ENCODE measurements around the gene TMEM61.
"Not testable (repeated sequence)": the region's sequence is repeated elsewhere in the genome, so short reads cannot be mapped to it uniquely, and the experiment has no call there.

Gene TMEM61

GRCh38 chr1:55015731-55016620 is 35.5 kb downstream of the TMEM61 start:
- TF ChIP-seq CTCF (IDR thresholded peaks at IDR 0.05; ENCODE audit: insufficient read depth, low read depth, low read length, missing control alignments), result no peak
- DNase-seq (ENCODE audit: low read depth), result no peak
- no peak overlapping the region for H3K4me3 ChIP-seq (ENCODE audit: low read length)

- H3K4me3 ChIP-seq (ENCODE audit: low read length), result no peak overlapping the region
- no peak for DNase-seq (ENCODE audit: low read depth)
- no peak for TF ChIP-seq CTCF (IDR thresholded peaks at IDR 0.05; ENCODE audit: insufficient read depth, low read depth, low read length, missing control alignments)
These were observed 38.0 kb downstream of the TMEM61 start for GRCh38 chr1:55018395-55018794.

- peak; percentile 93 for TF ChIP-seq CTCF (IDR thresholded peaks at IDR 0.05; ENCODE audit: insufficient read depth, low read depth, low read length, missing control alignments)
- peak; percentile 93 for DNase-seq (ENCODE audit: low read depth)
- no peak overlapping the region for H3K4me3 ChIP-seq (ENCODE audit: low read length)
These were observed 41.6 kb downstream of the TMEM61 start for GRCh38 chr1:55021942-55022546.

- not testable (repeated sequence) for H3K4me3 ChIP-seq (ENCODE audit: low read length); DNase-seq (ENCODE audit: low read depth)
These were observed 43.7 kb downstream of the TMEM61 start for GRCh38 chr1:55024163-55024562.

- H3K4me3 ChIP-seq (ENCODE audit: low read length); DNase-seq (ENCODE audit: low read depth): not testable (repeated sequence)
These were observed 46.3 kb downstream of the TMEM61 start for GRCh38 chr1:55026682-55027081.

GRCh38 chr1:55031098-55031497 is 50.7 kb downstream of the TMEM61 start:
- not testable (repeated sequence) for DNase-seq (ENCODE audit: low read depth); H3K4me3 ChIP-seq (ENCODE audit: low read length)

- no peak for TF ChIP-seq CTCF (IDR thresholded peaks at IDR 0.05; ENCODE audit: insufficient read depth, low read depth, low read length, missing control alignments)
- no peak overlapping the region for H3K4me3 ChIP-seq (ENCODE audit: low read length)
- DNase-seq (ENCODE audit: low read depth), result no peak
These were observed 52.8 kb downstream of the TMEM61 start for GRCh38 chr1:55033265-55033614.

GRCh38 chr1:55034476-55035133 is 54.2 kb downstream of the TMEM61 start:
- no peak overlapping the region for H3K4me3 ChIP-seq (ENCODE audit: low read length)
- TF ChIP-seq CTCF (IDR thresholded peaks at IDR 0.05; ENCODE audit: insufficient read depth, low read depth, low read length, missing control alignments), result no peak
- no peak for DNase-seq (ENCODE audit: low read depth)

Measured in epithelial cell of esophagus (primary cell).